Activated CD8-positive, alpha-beta memory T cell treated with anti-CD3 and anti-CD28 coated beads, Interleukin-2, amount 50 U/mL, for 4 hours (primary cell): ENCODE results near the gene MMUT.
A peak's percentile ranks its signal among the peaks of the same experiment; 100 is the strongest.
"Not testable (repeated sequence)": the region's sequence is repeated elsewhere in the genome, so short reads cannot be mapped to it uniquely, and the experiment has no call there.

Experiments used
- DNase-seq: peaks from one replicate; pipeline ENCODE4 v3.0.0-alpha.2; 2020

Gene MMUT

GRCh38 chr6:49416195-49416594 is 46.9 kb downstream of the MMUT start:
- DNase-seq: no peak

GRCh38 chr6:49415358-49415757 is 47.7 kb downstream of the MMUT start:
- no peak for DNase-seq

DNA sequence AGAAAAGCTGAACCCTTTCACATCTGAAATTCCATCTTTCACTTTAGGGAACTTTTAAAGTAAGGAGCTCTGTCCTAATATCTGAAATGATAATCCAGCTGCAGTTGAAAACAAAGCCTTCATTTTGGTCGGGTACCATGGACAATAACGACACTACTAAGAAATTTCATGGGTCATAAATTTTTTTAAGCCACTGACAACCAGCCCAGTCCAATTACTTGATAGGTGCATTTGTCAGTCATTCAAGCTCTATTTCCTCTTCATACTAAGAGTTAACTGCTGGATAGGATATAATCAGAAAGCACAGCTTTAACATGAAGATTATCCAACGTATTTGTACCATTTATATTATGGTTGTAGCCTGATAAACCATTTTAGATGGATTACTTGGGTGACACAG is 52.5 kb downstream of the MMUT start:
- DNase-seq: no peak

DNA sequence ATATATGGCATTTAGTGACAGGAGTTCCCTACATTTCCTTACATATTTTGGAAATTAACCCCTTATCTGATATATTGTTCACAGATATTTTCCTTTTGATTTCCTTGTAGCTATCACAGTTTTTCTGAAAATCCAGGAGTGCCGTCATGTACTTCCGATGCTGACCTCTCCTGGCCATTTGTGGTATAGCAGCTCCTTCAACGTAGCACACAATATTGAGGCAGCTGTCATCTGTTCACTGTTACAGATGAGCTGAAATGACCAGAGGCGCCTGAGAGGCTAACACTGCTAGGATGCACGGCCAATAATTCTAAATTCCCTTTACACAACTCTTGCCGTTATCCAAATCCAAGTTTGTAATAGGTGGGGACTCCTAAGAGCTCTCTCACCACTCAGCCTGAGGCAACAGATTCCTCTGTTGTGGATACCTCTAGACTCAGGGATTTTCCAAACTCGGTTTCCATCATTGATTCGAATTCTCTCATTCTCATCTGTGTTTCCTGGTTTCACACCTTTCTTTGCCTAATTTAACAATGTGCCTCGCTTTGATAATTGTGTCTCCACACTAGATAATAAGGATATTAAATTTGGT is 53.0 kb downstream of the MMUT start:
- DNase-seq: peak; percentile 53

DNA sequence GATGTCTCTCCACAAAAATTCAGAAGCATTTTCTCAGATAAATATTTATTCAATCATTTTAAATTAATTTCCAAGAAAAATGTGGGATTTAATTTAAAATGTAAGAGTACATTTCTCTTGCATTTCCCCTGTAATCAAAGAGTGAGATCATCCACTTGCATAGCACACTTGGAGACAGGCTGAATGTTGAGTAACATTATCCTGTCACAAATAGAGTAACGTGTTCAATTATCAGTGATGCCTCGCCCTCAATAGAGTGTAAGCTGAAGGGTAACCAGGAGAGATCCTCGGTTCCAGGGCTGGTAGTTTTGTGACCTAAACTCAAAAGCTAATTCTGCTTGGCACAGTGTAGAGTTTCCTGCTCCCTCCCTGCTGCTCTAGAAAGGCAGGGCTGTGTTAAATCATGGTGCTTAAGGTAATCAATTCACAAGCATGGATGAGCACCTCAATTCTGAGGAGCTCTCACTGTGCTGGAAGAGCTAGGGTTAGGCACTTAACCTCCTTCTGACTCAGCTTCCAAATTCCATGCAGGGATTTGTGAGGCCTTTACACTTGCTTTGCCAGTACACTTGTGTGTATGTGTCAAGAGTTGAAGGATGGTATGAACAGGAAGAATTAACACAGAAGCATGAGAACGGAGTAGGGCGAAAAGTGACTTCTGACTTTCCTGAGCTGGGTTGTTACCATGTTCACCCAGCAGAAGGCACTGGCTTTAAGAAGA is 56.6 kb downstream of the MMUT start:
- DNase-seq: no peak

DNA sequence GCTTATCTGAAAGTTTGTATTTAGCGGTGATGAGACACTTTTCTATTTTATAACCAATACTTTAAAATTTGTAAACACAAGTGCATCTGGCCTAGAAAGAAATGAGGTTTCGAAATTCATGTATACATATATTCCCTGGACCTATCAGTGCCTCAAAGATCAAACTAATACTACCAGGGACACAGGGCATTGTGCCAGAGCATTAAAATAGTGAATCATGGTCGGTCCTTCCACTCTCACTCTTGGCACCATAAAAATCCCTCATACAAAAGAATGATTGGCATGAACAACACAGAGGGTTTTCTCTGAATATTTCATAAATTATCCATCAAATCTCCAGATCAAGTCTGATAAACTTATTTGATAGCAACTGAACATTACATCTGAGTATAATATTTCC is 62.0 kb downstream of the MMUT start:
- DNase-seq: no peak

- DNase-seq: not testable (repeated sequence)
Observed at GRCh38 chr6:49386667-49387508, 76.2 kb downstream of the MMUT start.

DNA sequence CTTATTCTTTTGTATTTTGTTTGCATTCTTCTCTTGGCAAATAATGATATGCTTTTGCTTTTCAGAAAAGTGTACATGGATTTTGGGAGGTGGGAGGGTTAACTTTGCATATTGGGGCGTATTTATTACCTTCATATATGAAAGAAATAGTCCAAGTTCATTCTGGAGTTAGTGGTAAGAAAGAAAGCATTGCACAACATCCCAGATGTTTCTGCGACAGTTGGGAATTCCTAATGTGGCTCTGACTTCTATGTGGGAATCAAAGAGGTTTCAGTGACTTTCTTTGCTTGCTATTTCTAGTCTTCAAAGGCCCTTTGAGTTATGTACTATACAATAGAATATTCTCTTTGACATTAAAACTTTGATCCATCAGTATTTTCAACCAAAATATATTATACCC is 78.1 kb downstream of the MMUT start:
- no peak for DNase-seq
